ENCODE measurements around the gene ABCF3. TPM values are rescaled to one million over a fixed set of nuclear protein-coding genes. Genes with fewer than 3 reads are reported as not detected.

ABCF3 gene
- total RNA-seq, 1 donor from 2014 or later, result 60.0 TPM

GRCh38 chr3:184184546-184185230, 1.3 kb upstream of the ABCF3 start:
- intact Hi-C loops (cut with micrococcal nuclease), result no loop called here

GRCh38 chr3:184185461-184186183, 377 bp upstream of the ABCF3 start:
- intact Hi-C loops (cut with micrococcal nuclease), result loop anchor here (1.0 to 2.0 kb wide), 8 partner anchors 11 to 549 kb away; partner anchors contain the start of genes ABCC5, AP2M1, EEF1AKMT4 and EIF2B5

GRCh38 chr3:184186902-184187207, 856 bp downstream of the ABCF3 start:
- intact Hi-C loops (cut with micrococcal nuclease), result loop anchor here (1.0 to 2.0 kb wide), 8 partner anchors 13 to 550 kb away; partner anchors contain the start of genes ABCC5, AP2M1, EEF1AKMT4 and EIF2B5

GRCh38 chr3:184188080-184188479, 2.1 kb downstream of the ABCF3 start:
- intact Hi-C loops (cut with micrococcal nuclease), result no loop called here

- intact Hi-C loops (cut with micrococcal nuclease), result no loop called here
These were observed 3.4 kb downstream of the ABCF3 start for GRCh38 chr3:184189421-184189820.

- intact Hi-C loops (cut with micrococcal nuclease), result no loop called here
These were observed 6.9 kb downstream of the ABCF3 start for GRCh38 chr3:184192889-184193288.

- intact Hi-C loops (cut with micrococcal nuclease), result no loop called here
These were observed 8.1 kb downstream of the ABCF3 start for GRCh38 chr3:184193991-184194539.

- intact Hi-C loops (cut with micrococcal nuclease), result no loop called here
These were observed 10.5 kb downstream of the ABCF3 start for GRCh38 chr3:184196536-184196935.

GRCh38 chr3:184198509-184198908, 12.5 kb downstream of the ABCF3 start:
- intact Hi-C loops (cut with micrococcal nuclease), result no loop called here

GRCh38 chr3:184200825-184201224, 14.8 kb downstream of the ABCF3 start:
- intact Hi-C loops (cut with micrococcal nuclease), result no loop called here

- intact Hi-C loops (cut with micrococcal nuclease), result no loop called here
These were observed 17.5 kb downstream of the ABCF3 start for GRCh38 chr3:184203526-184203925.

GRCh38 chr3:184209146-184209923, 23.3 kb downstream of the ABCF3 start:
- intact Hi-C loops (cut with micrococcal nuclease), result no loop called here

GRCh38 chr3:184211297-184211696, 25.3 kb downstream of the ABCF3 start:
- intact Hi-C loops (cut with micrococcal nuclease), result no loop called here

GRCh38 chr3:184211718-184212117, 25.7 kb downstream of the ABCF3 start:
- intact Hi-C loops (cut with micrococcal nuclease), result no loop called here

- intact Hi-C loops (cut with micrococcal nuclease), result no loop called here
These were observed 32.8 kb downstream of the ABCF3 start for GRCh38 chr3:184218814-184219213.

- intact Hi-C loops (cut with micrococcal nuclease), result no loop called here
These were observed 36.5 kb downstream of the ABCF3 start for GRCh38 chr3:184222521-184222920.

- intact Hi-C loops (cut with micrococcal nuclease), result no loop called here
These were observed 37.9 kb downstream of the ABCF3 start for GRCh38 chr3:184223946-184224345.

GRCh38 chr3:184227481-184227935, 41.5 kb downstream of the ABCF3 start:
- intact Hi-C loops (cut with micrococcal nuclease), result loop anchor here (1.0 to 2.0 kb wide), 2 partner anchors 23 to 61 kb away; no protein-coding TSS in a partner anchor

GRCh38 chr3:184228376-184229137, 42.6 kb downstream of the ABCF3 start:
- intact Hi-C loops (cut with micrococcal nuclease), result no loop called here

- intact Hi-C loops (cut with micrococcal nuclease), result no loop called here
These were observed 43.5 kb downstream of the ABCF3 start, which contains the start of gene VWA5B2 for GRCh38 chr3:184229394-184230080. VWA5B2 (plus strand) TSS chr3:184229585; CDS start chr3:184230529, 944 bp downstream.
